Brain microvascular endothelial cell (primary cell): ENCODE data around the gene CDK5R1.

Experiments
- DNase-seq: peaks from one replicate; pipeline ENCODE4 v3.0.0-alpha.2; 2020
- H3K27ac ChIP-seq: fragments of 250-450 bp; sonication (Bioruptor Pico); 2 replicates; pipeline ENCODE4 v1.5.1; 2020; ENCODE audit warnings: mild to moderate bottlenecking, moderate library complexity
- H3K27me3 ChIP-seq: fragments of 250-450 bp; sonication (Bioruptor Pico); replicated peaks from 2 replicates; pipeline ENCODE4 v1.5.1; 2020; ENCODE audit warnings: mild to moderate bottlenecking
- H3K36me3 ChIP-seq: fragments of 250-450 bp; sonication (Bioruptor Pico); replicated peaks from 2 replicates; pipeline ENCODE4 v1.5.1; 2020; ENCODE audit warnings: mild to moderate bottlenecking
- H3K4me3 ChIP-seq: 2 replicates; pipeline ENCODE4 v1.5.1; 2011; ENCODE audit warnings: low read depth, mild to moderate bottlenecking, control low read depth, low read length, moderate library complexity
- in situ Hi-C: cut with HindIII; loops from 2 replicates; pipeline ENCODE4 v1.10.0; 2017; ENCODE audit warnings: low sequenced_read_pairs, low pct_ligation_motif_present
- TF ChIP-seq, protein P1 (sequence below): IDR thresholded peaks from 2 replicates; pipeline ENCODE4 v1.5.1; 2011; ENCODE audit warnings: low read depth, mild to moderate bottlenecking, moderate library complexity, low read length, control low read depth, inconsistent platforms; ENCODE audit errors: missing control alignments

The CDK5R1 gene

DNA sequence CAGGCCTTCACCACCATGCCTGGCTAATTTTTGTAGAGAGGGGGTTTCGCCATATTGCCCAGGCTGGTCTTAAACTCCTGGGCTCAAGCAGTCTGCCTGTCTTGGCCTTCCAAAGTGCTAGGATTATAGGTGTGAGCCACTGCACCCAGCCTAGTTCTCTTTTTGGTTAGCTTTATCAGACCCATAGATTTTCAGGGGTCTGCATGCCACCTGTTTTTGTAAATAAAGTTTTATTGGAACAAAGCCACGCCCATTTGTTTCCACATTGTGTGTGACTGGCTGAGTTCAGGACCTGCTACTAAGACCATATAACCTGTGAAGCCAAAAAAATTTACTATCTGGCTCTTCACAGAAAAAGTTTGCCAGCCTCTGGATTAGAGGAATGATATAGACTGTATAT is 34.9 kb upstream of the CDK5R1 start:
- DNase-seq = no peak
- H3K27ac ChIP-seq = no peak overlapping the region
- TF ChIP-seq, protein P1, sequence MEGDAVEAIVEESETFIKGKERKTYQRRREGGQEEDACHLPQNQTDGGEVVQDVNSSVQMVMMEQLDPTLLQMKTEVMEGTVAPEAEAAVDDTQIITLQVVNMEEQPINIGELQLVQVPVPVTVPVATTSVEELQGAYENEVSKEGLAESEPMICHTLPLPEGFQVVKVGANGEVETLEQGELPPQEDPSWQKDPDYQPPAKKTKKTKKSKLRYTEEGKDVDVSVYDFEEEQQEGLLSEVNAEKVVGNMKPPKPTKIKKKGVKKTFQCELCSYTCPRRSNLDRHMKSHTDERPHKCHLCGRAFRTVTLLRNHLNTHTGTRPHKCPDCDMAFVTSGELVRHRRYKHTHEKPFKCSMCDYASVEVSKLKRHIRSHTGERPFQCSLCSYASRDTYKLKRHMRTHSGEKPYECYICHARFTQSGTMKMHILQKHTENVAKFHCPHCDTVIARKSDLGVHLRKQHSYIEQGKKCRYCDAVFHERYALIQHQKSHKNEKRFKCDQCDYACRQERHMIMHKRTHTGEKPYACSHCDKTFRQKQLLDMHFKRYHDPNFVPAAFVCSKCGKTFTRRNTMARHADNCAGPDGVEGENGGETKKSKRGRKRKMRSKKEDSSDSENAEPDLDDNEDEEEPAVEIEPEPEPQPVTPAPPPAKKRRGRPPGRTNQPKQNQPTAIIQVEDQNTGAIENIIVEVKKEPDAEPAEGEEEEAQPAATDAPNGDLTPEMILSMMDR = no peak
- in situ Hi-C loops = no loop called here
- no peak overlapping the region for H3K4me3 ChIP-seq
- peaks cover 77% of the 10 kb centered on the region for H3K36me3 ChIP-seq
- H3K27me3 ChIP-seq = no peaks in the 10 kb centered on the region

DNA sequence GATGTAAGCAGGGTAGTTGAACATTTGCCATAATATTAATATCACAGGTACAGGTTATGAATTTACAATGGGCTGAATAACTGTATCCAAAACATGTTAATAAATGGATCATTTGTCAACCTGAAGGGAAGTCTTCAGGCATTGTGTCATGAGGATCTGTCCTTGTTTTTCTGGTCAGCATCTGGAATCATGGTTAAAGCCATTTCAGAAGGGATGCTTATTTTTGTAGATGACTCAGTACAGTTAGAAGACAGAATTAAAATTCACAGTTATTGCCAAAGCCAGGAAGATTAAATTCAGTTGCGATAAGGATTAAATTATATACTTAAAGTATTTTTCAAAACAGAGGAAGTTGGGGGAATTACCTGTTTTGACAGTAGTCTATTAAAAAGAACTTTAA is 34.5 kb upstream of the CDK5R1 start:
- peaks cover 77% of the 10 kb centered on the region for H3K36me3 ChIP-seq
- no peak for DNase-seq

DNA sequence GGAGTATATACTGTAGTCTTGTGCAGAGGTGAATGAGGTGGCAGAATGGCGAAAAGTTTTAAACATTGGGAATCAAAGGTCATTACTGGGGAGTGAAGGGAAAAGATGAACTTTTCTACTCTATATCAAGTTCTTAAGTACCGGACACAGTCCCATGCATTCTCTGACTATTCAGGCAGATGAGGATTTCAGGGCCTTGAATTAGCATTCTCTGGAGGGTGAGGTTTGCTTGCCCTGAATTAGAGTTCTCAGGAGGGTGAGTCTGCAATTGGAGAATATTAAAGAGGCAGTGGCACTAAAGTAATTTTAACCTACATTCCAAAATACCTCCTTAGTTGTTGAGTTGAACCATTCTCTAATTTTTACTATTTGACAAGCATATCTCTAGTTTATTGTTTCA is 33.4 kb upstream of the CDK5R1 start:
- TF ChIP-seq, protein P1 = no peak
- Histone ChIP-seq H3K4me3 (no peak overlapping the region), H3K36me3 (peaks cover 80% of the 10 kb centered on the region), H3K27ac (no peak overlapping the region), H3K27me3 (no peaks in the 10 kb centered on the region)
- no peak for DNase-seq
- in situ Hi-C loops = no loop called here

More for the DNA sequence above, 34.5 kb upstream of the CDK5R1 start:
- Histone ChIP-seq H3K4me3 (no peak overlapping the region), H3K27me3 (no peaks in the 10 kb centered on the region), H3K27ac (no peak overlapping the region)
- in situ Hi-C loops = no loop called here
- TF ChIP-seq, protein P1 = no peak

DNA sequence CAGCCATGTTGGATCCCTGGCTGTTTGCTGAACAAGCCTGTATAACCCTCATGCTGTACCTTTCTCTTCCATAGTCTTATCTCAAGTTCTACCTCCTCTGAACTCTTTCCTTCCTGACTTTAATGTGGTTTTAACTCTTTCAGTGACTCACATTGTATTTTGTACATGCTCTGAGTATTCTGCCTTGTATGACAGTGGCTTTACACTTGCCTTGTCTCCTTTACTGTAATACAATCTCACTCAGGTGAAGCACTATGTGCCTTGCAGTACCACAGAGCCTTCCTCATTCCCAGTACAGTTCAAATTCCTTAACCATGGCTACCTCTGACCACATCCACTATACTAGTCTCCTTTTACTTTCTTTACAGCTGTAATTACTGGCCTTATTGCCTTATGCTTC is 28.4 kb upstream of the CDK5R1 start:
- TF ChIP-seq, protein P1 = no peak
- H3K27ac ChIP-seq = no peak overlapping the region
- H3K4me3 ChIP-seq = no peak overlapping the region
- in situ Hi-C loops = no loop called here
- no peak for DNase-seq
- no peaks in the 10 kb centered on the region for H3K27me3 ChIP-seq
- peaks cover 75% of the 10 kb centered on the region for H3K36me3 ChIP-seq

DNA sequence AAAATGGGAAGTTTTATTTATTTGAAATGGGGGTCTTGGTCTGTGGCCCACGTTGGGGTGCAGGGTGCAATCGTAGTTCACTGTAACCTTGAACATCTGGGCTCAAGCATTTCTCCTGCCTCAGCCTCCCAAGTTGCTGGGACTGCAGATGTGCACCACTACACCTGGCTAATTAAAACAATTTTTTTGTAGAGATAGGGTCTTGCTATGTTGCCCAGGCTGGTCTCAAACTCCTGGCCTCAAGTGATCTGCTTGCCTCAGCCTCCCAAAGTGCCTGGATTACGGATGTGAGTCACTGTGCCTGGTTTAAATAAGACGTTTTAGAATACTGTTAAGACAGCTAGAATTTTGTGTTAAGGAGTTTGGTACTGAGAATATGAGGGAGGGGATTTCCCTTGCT is 26.7 kb upstream of the CDK5R1 start:
- Histone ChIP-seq H3K27ac (no peak overlapping the region), H3K4me3 (no peak overlapping the region), H3K36me3 (peaks cover 72% of the 10 kb centered on the region), H3K27me3 (no peaks in the 10 kb centered on the region)
- no peak for DNase-seq
- TF ChIP-seq, protein P1 = no peak
- in situ Hi-C loops = no loop called here

DNA sequence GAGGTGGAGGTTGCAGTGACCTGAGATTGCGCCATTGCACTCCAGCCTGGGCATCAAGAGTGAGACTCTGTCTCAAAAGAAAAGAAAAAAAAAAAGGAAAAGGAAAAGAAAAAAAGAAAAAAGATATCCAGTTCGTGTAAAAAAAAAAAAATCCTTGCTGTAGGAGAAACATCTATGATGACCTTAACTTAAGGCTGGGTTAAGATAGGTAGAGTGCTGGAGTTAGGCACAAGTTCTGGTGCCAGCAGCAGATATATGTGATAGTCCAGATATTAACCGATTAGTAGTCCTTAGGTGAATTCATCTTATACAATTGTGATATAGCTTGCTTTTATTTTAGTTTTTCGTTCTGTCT is 25.3 kb upstream of the CDK5R1 start:
- Histone ChIP-seq H3K4me3 (no peak overlapping the region), H3K27ac (no peak overlapping the region), H3K27me3 (no peaks in the 10 kb centered on the region), H3K36me3 (peaks cover 73% of the 10 kb centered on the region)
- no peak for DNase-seq
- in situ Hi-C loops = no loop called here
- TF ChIP-seq, protein P1 = no peak
